Measurements from ENCODE around the gene ULBP1.

DNA sequence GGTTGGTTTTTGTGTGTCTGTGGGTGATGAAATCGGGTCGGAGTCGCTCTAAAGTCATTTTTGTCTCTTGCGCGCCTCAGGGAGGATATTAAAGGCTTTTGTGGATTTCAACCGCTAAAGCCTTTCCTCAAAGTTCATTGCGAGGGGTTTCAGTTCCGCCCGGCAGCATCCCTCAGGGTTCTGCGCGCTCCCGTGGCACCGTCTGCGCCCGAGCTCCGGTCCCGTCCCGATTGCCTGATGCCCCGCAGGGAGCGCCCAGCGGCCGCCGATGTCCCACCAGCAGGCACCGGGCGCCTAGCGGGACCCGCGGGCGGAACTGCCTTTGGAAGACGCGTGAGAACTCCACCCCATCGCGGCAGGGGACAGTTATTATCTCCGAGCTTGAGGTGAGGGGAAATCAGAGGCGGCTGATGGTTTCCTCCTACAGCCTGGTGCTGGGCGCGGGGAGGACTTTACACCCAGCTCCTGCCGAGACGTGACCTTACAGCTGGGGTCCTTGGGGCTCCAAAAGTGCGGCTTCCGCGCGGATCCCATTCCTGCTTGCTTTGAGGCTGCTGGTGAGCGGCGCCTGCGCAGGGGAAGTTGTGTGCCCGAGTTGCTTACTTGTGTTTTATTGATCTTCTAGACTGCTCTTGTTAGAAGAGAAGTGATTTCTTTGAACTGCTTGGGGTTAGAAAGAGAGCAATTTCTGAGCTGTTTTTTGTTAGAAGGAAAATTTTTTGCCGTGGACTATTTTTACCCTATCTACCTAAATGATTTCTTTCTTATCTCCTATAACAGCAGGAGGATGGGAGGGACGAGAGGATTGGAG, 27.1 kb downstream of the ULBP1 start:
- TF ChIP-seq, protein P1, sequence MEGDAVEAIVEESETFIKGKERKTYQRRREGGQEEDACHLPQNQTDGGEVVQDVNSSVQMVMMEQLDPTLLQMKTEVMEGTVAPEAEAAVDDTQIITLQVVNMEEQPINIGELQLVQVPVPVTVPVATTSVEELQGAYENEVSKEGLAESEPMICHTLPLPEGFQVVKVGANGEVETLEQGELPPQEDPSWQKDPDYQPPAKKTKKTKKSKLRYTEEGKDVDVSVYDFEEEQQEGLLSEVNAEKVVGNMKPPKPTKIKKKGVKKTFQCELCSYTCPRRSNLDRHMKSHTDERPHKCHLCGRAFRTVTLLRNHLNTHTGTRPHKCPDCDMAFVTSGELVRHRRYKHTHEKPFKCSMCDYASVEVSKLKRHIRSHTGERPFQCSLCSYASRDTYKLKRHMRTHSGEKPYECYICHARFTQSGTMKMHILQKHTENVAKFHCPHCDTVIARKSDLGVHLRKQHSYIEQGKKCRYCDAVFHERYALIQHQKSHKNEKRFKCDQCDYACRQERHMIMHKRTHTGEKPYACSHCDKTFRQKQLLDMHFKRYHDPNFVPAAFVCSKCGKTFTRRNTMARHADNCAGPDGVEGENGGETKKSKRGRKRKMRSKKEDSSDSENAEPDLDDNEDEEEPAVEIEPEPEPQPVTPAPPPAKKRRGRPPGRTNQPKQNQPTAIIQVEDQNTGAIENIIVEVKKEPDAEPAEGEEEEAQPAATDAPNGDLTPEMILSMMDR (IDR thresholded peaks at IDR 0.05) = no peak
- no peak for TF ChIP-seq TCF7L2 (IDR thresholded peaks at IDR 0.05; ENCODE audit: low read depth, low read length)
